ENCODE results near the gene PEF1.

DNA sequence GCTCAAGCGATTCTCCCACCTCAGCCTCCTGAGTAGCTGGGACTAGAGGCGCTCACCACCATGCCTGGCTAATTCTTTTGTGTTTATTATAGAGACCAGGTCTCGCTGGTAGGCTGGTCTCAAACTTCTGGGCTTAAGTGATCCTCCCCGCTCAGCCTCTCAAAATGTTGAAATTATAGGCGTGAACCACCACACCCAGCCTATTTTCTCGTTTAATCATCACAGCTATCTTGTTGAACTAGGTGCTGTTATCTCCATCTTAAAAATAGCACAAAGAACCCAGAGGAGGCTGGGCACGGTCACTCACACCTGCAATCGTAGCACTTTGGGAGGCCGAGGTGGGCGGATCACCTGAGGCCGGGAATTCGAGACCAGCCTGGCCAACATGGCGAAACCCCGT lies 31.1 kb upstream of the PEF1 start:
- TF ChIP-seq POLR2AphosphoS5 (IDR thresholded peaks at IDR 0.05) = no peak
- TF ChIP-seq, protein P1, sequence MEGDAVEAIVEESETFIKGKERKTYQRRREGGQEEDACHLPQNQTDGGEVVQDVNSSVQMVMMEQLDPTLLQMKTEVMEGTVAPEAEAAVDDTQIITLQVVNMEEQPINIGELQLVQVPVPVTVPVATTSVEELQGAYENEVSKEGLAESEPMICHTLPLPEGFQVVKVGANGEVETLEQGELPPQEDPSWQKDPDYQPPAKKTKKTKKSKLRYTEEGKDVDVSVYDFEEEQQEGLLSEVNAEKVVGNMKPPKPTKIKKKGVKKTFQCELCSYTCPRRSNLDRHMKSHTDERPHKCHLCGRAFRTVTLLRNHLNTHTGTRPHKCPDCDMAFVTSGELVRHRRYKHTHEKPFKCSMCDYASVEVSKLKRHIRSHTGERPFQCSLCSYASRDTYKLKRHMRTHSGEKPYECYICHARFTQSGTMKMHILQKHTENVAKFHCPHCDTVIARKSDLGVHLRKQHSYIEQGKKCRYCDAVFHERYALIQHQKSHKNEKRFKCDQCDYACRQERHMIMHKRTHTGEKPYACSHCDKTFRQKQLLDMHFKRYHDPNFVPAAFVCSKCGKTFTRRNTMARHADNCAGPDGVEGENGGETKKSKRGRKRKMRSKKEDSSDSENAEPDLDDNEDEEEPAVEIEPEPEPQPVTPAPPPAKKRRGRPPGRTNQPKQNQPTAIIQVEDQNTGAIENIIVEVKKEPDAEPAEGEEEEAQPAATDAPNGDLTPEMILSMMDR (IDR thresholded peaks at IDR 0.05) = no peak
- no peak for TF ChIP-seq POLR2A (IDR thresholded peaks at IDR 0.05; ENCODE audit: low read depth)
